ENCODE results near the gene MYH16.
A peak's percentile ranks its signal among the peaks of the same experiment; 100 is the strongest.
"Not testable (repeated sequence)": the region's sequence is repeated elsewhere in the genome, so short reads cannot be mapped to it uniquely, and the experiment has no call there.

Gene MYH16

DNA sequence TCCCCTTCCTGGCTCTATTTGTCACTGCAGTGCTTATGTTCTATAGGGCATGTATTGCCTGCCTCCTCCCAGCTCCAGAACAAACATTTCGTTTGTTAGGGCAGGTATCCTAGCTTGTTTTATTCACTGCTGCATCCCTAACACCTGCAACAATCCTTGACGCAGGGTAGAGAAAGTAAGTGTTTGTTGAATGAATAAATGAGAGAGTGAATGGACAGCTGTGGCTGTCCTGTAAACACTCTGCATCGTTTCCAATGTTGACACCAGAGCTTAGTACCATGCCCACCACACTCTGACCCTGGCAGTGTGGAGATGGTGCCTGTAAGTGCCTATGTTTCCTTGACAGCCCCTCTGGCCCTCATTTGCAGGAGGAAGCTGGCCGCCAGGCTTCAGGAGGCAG is 21.0 kb downstream of the MYH16 start:
- ATAC-seq (replicated peaks): no peak
- H3K9me3 Mint-ChIP-seq: no peaks in the 10 kb centered on the region
- H3K27me3 Mint-ChIP-seq: no peaks in the 10 kb centered on the region
- H3K27ac Mint-ChIP-seq: peak overlapping the region in 1 of 2 donors; percentile 6
- H3K36me3 Mint-ChIP-seq (ENCODE audit: insufficient read depth): no peaks in the 10 kb centered on the region
- no peaks in the 10 kb centered on the region for H3K4me1 Mint-ChIP-seq (ENCODE audit: low read depth in 2 of 2)
- H3K4me3 Mint-ChIP-seq: no peak overlapping the region
- DNase-seq: no peak

DNA sequence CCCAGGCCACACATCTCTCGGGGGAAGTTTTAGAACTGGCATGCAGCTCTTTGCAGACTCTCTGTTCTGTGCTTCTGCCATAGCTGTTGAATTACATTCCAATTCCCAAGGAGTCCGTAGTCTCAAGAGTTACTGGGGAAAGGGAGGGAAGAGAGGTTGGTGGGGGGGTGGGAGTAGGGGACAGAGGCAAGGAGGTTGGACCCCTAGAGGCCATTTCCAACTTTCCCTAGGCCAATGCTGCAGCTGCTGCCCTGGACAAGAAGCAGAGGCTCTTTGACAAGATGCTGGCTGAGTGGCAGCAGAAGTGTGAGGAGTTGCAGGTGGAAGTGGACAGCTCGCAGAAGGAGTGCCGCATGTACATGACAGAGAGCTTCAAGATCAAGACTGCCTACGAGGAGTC is 23.8 kb downstream of the MYH16 start:
- no peaks in the 10 kb centered on the region for H3K27me3 Mint-ChIP-seq

DNA sequence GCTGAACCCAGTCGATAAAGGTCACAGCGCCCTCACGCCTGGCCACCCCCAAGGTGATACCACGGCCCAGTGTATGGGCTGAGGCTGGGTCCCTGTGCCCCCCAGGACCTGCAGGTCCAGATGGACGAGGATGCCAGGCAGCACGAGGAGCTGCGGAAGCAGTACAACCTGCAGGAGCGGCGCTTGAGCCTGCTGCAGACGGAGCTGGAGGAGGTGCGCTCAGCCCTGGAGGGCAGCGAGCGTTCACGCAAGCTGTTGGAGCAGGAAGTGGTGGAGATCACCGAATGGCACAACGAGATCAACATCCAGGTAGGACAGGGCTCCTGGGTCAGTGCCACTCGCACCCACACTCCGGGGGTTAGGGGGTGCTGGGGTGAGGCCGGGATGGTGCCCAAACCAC is 28.9 kb downstream of the MYH16 start:
- H3K4me1 Mint-ChIP-seq (ENCODE audit: low read depth in 2 of 2): no peaks in the 10 kb centered on the region
- no peak overlapping the region for H3K27ac Mint-ChIP-seq
- H3K27me3 Mint-ChIP-seq: peaks cover 6 to 8% of the 10 kb centered on the region in 2 donors

More for the DNA sequence above, 23.8 kb downstream of the MYH16 start:
- no peaks in the 10 kb centered on the region for H3K36me3 Mint-ChIP-seq (ENCODE audit: insufficient read depth)
- ATAC-seq (replicated peaks): no peak
- H3K4me1 Mint-ChIP-seq (ENCODE audit: low read depth in 2 of 2): no peaks in the 10 kb centered on the region
- H3K27ac Mint-ChIP-seq: no peak overlapping the region
- H3K9me3 Mint-ChIP-seq: no peaks in the 10 kb centered on the region
- DNase-seq: no peak
- H3K4me3 Mint-ChIP-seq: no peak overlapping the region

DNA sequence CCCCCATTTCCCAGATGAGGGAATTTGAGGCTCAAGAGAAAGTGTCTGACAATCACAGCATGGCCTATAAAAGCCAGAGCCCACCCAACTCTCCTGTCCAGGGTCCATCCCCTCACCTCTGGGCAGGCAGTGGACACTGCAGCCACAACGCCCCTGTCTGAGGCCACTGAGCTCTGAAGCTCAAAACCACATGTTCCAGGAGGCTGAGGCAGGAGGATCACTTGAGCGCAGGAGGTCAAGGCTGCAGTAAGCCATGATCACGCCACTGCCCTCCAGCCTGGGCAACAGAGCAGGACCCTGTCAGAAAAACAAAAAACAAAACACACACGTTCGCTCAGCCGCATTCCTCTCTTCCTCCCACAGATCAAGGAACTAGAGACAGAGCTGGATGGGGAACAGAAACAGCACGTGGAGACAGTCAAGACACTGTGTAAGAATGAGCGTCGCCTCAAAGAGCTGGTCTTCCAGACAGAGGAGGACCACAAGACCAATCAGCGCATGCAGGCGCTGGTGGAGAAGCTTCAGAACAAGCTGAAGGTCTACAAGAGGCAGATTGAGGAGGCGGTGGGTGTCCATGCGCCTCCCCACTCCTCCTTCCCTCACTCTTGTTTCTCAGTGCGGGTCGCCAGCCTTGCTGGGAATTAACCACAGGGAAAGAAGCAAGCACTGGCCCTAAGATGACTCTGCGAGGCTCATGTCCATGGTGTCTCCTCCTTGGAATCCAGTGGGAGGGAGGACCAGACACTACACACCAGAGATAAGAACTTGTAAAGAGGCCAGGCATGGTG is 33.0 kb downstream of the MYH16 start:
- no peaks in the 10 kb centered on the region for H3K9me3 Mint-ChIP-seq
- H3K27ac Mint-ChIP-seq: no peak overlapping the region
- peaks cover 14 to 30% of the 10 kb centered on the region in 2 donors for H3K27me3 Mint-ChIP-seq
- no peak for ATAC-seq (replicated peaks)
- no peaks in the 10 kb centered on the region for H3K4me1 Mint-ChIP-seq (ENCODE audit: low read depth in 2 of 2)
- H3K4me3 Mint-ChIP-seq: no peak overlapping the region
- no peaks in the 10 kb centered on the region for H3K36me3 Mint-ChIP-seq (ENCODE audit: insufficient read depth)
- DNase-seq: no peak

More for the DNA sequence above, 28.9 kb downstream of the MYH16 start:
- Mint-ChIP-seq H3K4me3 (no peak overlapping the region), H3K9me3 (no peaks in the 10 kb centered on the region), H3K36me3 (ENCODE audit: insufficient read depth) (no peaks in the 10 kb centered on the region)
- ATAC-seq (replicated peaks) (no peak), DNase-seq (no peak)

DNA sequence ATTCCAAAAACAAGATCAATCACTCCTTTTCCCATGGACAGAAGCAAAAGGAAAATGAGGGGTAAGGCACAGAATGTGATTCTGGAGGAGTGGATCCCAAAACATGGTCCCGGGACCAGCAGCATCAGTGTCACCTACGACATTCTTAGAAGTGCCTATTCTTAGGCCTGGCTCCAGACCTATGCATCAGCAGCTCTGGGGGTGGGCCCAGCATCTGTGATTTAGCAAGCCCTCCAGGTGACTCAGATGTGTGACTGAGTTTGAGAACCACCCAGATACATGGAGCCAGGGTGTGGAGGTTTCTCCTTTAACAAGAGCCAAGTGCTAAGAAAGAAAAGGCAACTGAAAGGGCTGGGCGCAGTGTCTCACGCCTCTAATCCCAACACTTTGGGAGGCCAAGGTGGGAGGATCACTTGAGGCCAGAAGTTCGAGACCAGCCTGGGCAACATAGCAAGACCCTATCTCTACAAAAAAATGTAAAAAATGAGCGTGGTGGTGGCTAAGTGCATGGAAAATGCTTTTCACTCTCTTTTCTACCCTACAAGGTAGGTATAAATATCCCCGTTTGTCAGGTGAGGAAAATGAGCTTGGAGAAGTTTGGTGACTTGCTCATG is 35.9 kb downstream of the MYH16 start:
- H3K4me3 Mint-ChIP-seq: no peak overlapping the region
- H3K9me3 Mint-ChIP-seq: no peaks in the 10 kb centered on the region
- peaks cover 17 to 53% of the 10 kb centered on the region in 2 donors for H3K27me3 Mint-ChIP-seq
- H3K27ac Mint-ChIP-seq: no peak overlapping the region
- H3K4me1 Mint-ChIP-seq (ENCODE audit: low read depth in 2 of 2): peaks cover 0 to 2% of the 10 kb centered on the region in 2 donors
- DNase-seq (no peak), ATAC-seq (replicated peaks) (no peak)
- no peaks in the 10 kb centered on the region for H3K36me3 Mint-ChIP-seq (ENCODE audit: insufficient read depth)

DNA sequence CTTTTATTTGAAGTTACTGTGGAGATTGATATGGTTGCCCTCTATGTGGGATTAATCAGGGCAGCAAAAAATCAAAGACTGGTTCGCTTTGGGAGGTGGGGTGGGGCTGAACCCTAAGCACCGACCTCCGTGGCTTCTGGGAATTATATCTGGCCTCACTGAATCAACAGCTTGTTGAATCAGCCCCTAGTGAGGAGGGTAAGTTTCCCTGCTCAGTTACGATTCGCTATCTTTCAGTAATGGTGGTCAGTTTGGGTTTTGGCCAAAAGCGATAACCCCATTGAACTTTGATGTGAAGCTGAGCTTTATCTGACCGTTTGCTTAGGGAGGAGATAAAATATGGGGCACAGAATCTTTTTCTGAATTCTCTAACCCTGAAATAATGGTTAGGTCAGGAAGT is 36.5 kb downstream of the MYH16 start:
- DNase-seq: no peak
- H3K27me3 Mint-ChIP-seq: peaks cover 19 to 56% of the 10 kb centered on the region in 2 donors
- no peak overlapping the region for H3K27ac Mint-ChIP-seq
- H3K36me3 Mint-ChIP-seq (ENCODE audit: insufficient read depth): no peaks in the 10 kb centered on the region
- ATAC-seq (replicated peaks): no peak
- peaks cover 0 to 2% of the 10 kb centered on the region in 2 donors for H3K4me1 Mint-ChIP-seq (ENCODE audit: low read depth in 2 of 2)
- no peaks in the 10 kb centered on the region for H3K9me3 Mint-ChIP-seq
- H3K4me3 Mint-ChIP-seq: no peak overlapping the region

DNA sequence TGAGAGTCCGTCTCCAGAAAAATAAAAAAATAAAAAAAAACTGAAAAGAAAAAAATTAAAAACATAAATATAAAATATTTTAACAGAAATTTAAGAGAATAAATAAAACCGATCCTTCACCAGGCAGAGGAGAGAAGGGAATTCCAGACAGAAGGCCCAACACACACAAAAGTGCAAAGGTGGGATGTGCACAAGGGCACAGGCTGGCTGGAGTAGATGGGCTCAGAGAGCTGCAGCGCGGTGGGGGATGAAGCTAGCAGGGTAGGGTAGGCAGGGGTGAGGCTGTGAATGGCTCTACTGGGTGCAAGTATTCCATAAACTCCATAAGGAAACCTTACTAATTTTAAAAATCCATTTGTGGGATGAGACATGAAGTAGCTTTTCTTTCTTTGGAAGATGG is 37.4 kb downstream of the MYH16 start:
- Mint-ChIP-seq H3K36me3 (ENCODE audit: insufficient read depth) (no peaks in the 10 kb centered on the region), H3K4me3 (no peak overlapping the region), H3K4me1 (ENCODE audit: low read depth in 2 of 2) (peaks cover 3 to 7% of the 10 kb centered on the region in 2 donors), H3K27me3 (peaks cover 24 to 63% of the 10 kb centered on the region in 2 donors), H3K9me3 (no peaks in the 10 kb centered on the region), H3K27ac (no peak overlapping the region)
- ATAC-seq (replicated peaks): no peak
- no peak for DNase-seq

DNA sequence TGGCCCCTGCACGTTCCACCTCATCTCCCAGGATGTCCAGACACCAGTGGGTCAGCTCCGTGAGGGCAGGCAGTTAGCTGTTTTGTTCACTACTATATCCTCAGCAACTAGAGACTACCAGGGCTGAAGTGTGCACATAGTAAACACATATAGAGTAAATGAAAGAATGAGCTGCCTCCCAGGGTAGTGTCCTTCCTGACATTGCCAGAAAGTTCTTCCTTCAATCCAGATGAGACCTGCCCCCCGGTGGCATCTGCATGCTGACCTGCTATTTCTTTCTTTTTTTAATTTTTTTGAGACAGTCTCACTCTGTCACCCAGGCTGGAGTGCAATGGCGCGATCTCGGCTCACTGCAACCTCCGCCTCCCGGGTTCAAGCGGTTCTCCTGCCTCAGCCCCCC is 39.1 kb downstream of the MYH16 start:
- peaks cover 18 to 55% of the 10 kb centered on the region in 2 donors for H3K27me3 Mint-ChIP-seq
- no peaks in the 10 kb centered on the region for H3K36me3 Mint-ChIP-seq (ENCODE audit: insufficient read depth)

DNA sequence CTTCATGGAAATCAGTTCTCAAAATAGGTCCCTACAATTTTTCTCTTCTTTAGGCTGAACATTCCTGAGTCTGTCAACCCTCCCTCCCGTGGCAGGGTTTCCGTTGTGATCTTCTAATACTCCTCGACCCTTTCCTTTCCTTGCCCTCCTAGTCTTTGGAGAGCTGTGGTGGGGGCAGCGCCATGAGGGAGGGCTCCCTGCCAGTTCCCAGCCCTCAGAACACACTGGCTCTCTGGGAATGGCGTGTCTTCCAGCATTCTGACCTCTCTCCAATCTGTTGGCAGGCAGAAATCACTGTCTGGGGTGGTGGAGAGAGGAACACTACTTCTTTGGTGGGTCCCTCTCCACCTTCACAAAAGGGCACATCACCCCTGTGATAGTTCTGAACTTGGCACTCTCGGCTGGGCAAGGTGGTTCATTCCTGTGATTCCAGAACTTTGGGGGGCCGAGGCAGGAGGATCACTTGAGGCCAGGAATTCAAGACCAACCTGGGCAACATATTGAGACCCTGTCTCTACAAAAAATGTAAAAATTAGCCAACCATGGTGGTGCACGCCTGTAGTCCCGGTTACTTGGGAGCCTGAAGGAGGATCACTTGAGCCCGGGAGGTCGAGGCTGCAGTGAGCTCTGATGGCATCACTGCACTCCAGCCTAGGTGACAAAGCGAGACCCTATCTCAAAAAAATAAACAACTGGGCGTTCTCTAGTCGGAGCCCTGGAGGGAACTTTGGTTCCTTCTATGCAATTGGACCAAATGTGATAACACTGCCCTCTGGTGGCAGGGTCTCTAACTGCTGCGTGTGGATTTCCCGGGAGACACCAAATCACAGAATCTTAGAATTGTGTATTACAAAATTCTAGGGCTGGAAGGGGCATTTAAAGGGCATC is 39.9 kb downstream of the MYH16 start:
- Mint-ChIP-seq H3K4me3 (peak overlapping the region; percentile 52 to 64), H3K27ac (no peak overlapping the region), H3K4me1 (ENCODE audit: low read depth in 2 of 2) (peaks cover 3 to 7% of the 10 kb centered on the region in 2 donors), H3K36me3 (ENCODE audit: insufficient read depth) (no peaks in the 10 kb centered on the region), H3K9me3 (no peaks in the 10 kb centered on the region), H3K27me3 (peaks cover 18 to 55% of the 10 kb centered on the region in 2 donors)
- ATAC-seq (replicated peaks): peak; percentile 76
- DNase-seq: peak; percentile 65 to 75 (median 70)

More for the DNA sequence above, 39.1 kb downstream of the MYH16 start:
- DNase-seq (no peak), ATAC-seq (replicated peaks) (no peak)
- peaks cover 3 to 7% of the 10 kb centered on the region in 2 donors for H3K4me1 Mint-ChIP-seq (ENCODE audit: low read depth in 2 of 2)
- H3K27ac Mint-ChIP-seq: no peak overlapping the region
- H3K4me3 Mint-ChIP-seq: no peak overlapping the region
- H3K9me3 Mint-ChIP-seq: no peaks in the 10 kb centered on the region

DNA sequence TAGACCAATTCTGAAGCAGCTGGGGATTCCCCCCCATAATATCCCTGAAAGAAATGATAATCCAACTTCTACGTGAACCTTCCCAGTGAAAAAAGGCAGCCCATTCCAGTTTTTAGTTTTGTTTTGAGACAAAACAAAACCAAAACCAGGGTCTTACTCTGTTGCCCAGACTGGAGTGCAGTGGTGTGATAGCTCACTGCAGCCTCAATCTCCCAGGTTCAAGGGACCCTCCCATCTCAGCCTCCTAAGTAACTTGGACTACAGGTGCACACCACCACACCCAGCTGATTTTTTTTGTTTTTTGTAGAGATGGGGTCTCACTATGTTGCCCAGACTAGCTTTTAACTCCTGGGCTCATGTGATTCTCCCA is 40.5 kb downstream of the MYH16 start:
- Mint-ChIP-seq H3K36me3 (ENCODE audit: insufficient read depth) (no peaks in the 10 kb centered on the region), H3K27me3 (peaks cover 18 to 55% of the 10 kb centered on the region in 2 donors), H3K9me3 (no peaks in the 10 kb centered on the region), H3K4me3 (peak overlapping the region; percentile 52 to 64), H3K27ac (no peak overlapping the region), H3K4me1 (ENCODE audit: low read depth in 2 of 2) (peaks cover 3 to 7% of the 10 kb centered on the region in 2 donors)
- DNase-seq: no peak
- peak; percentile 48 for ATAC-seq (replicated peaks)

DNA sequence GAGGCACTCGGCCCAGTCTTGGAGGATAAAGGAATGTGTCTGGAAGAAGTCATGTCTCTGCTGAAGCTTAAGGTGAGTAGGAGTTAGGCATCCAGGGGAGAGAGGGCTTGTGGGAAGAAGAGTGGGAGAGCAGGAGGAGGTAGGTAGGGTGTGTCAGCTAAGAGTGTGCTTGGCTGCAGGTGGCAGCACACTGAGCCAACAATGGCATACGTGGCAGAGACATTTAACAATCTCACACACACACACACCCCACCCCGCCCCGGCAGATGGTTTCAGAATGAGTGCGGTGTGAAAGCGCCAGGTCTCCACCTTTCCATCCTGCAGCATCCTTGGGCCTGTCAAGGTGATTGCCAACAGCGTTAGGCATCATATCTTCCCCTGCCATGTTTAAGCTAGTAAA is 41.9 kb downstream of the MYH16 start:
- DNase-seq (no peak), ATAC-seq (replicated peaks) (no peak)
- no peaks in the 10 kb centered on the region for H3K36me3 Mint-ChIP-seq (ENCODE audit: insufficient read depth)
- H3K4me3 Mint-ChIP-seq: no peak overlapping the region
- peaks cover 18 to 44% of the 10 kb centered on the region in 2 donors for H3K27me3 Mint-ChIP-seq
- peaks cover 3 to 7% of the 10 kb centered on the region in 2 donors for H3K4me1 Mint-ChIP-seq (ENCODE audit: low read depth in 2 of 2)
- H3K27ac Mint-ChIP-seq: no peak overlapping the region
- no peaks in the 10 kb centered on the region for H3K9me3 Mint-ChIP-seq

DNA sequence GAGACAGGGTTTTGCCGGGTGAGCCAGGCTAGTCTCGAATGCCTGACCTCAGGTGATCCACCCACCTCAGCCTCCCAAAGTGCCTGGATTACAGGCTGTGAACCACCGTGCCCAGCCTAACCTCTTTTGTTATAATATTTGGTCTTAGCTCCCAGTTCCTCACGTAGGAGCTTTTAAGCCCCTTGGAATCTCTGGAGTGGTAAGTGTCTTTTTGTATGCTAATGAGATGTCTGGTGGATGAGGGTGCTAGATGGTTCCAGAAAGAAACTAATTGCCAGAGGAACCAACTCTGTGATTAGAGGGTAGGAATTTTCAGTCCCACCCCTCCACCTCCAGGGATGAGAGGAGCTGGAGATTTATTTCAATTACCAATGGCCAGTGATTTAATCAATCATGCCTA is 47.7 kb downstream of the MYH16 start:
- H3K9me3 Mint-ChIP-seq: no peaks in the 10 kb centered on the region
- no peak overlapping the region for H3K27ac Mint-ChIP-seq
- H3K27me3 Mint-ChIP-seq: no peaks in the 10 kb centered on the region
- peaks cover 3% of the 10 kb centered on the region for H3K36me3 Mint-ChIP-seq (ENCODE audit: insufficient read depth)
- no peak for ATAC-seq (replicated peaks)
- H3K4me1 Mint-ChIP-seq (ENCODE audit: low read depth in 2 of 2): peaks cover 0 to 3% of the 10 kb centered on the region in 2 donors
- no peak overlapping the region for H3K4me3 Mint-ChIP-seq
- no peak for DNase-seq

DNA sequence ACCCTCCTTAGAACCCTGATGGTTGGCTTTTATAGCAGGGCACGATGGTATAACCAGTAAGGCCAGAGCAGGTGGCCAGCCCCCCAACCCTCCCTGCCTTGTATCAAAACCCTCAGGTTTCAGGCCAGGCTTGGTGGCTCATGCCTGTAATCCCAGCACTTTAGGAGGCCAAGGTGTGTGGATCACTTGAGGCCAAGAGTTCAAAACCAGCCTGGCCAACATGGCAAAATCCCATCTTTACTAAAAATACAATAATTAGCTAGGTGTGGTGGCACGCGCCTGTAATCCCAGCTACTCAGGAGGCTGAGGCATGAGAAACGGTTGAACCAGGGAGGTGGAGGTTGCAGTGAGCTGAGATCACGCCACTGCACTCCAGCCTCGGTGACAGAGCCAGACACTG is 50.0 kb downstream of the MYH16 start:
- H3K27ac Mint-ChIP-seq; H3K4me3 Mint-ChIP-seq; H3K9me3 Mint-ChIP-seq; H3K27me3 Mint-ChIP-seq; ATAC-seq (replicated peaks); DNase-seq: not testable (repeated sequence)
- Mint-ChIP-seq H3K4me1 (ENCODE audit: low read depth in 2 of 2) (peaks cover 13 to 14% of the 10 kb centered on the region in 2 donors), H3K36me3 (ENCODE audit: insufficient read depth) (peaks cover 24% of the 10 kb centered on the region)

Measured in effector memory CD8-positive, alpha-beta T cell (primary cell).